Mucosa of descending colon (tissue), 3 donors: ENCODE results near the gene HTD2. TPM values are rescaled to one million over a fixed set of nuclear protein-coding genes. Genes with fewer than 3 reads are reported as not detected.
"Not testable (repeated sequence)": the region's sequence is repeated elsewhere in the genome, so short reads cannot be mapped to it uniquely, and the experiment has no call there.

Experiments used
- ATAC-seq: fragments of 200-7000 bp; cut with Tn5 transposase; one replicate; pipeline ENCODE4 v1.9.1; 2020; ENCODE audit warnings: mild to moderate bottlenecking, moderate library complexity
- DNase-seq, 3 donors: peaks; one replicate each; pipeline ENCODE4 v3.0.0-alpha.2; 2020
- H3K36me3 ChIP-seq: fragments of 200-600 bp; one replicate; pipeline ENCODE4 v1.8.0; 2021; ENCODE audit warnings: low read depth, mild to moderate bottlenecking
- H3K4me1 ChIP-seq: fragments of 200-600 bp; one replicate; pipeline ENCODE4 v1.8.0; 2021; ENCODE audit warnings: low read depth, mild to moderate bottlenecking
- H3K4me3 ChIP-seq: fragments of 200-600 bp; one replicate; pipeline ENCODE4 v1.8.0; 2021; ENCODE audit warnings: mild to moderate bottlenecking
- H3K9me3 ChIP-seq: fragments of 200-600 bp; one replicate; pipeline ENCODE4 v1.8.0; 2021; ENCODE audit warnings: mild to moderate bottlenecking
- CTCF ChIP-seq: fragments of 200-600 bp; IDR thresholded peaks from one replicate; pipeline ENCODE4 v1.8.0; 2022; ENCODE audit warnings: antibody characterized with exemption, mild to moderate bottlenecking
- intact Hi-C, 2 donors: fragments of 100-400 bp; cut with DNase I in 1 of 2; cut with micrococcal nuclease in 1 of 2; formaldehyde crosslinking; loops; one replicate each; pipeline versions ENCODE4 v1.11.0 to v1.11.1; 2022; cut with DNase I, micrococcal nuclease
- total RNA-seq, 3 donors: library from RNA; stranded (reverse); fragmentation: NEBNext Ultra II Directional in 2 of 3; extraction: Animal tissue kit (Norgen Biotek cat#: 25700) in 2 of 3; gene quantifications; one replicate each; pipeline versions ENCODE4 v1.2.1 to v1.2.4, GENCODE V29; 2021 to 2023
- donor health status: DM: no; HTN: no; CAD: no; lungs with moderate emphysema.
- donor health status: DM: no; HTN: no; CAD: no.
- donor health status: DM: no; HTN: yes; CAD: no.

HTD2 gene
- total RNA-seq, 3 donors from 2014 or later, result 9.7 to 13.7 (median 10.9) TPM

- Histone ChIP-seq H3K4me1 (peaks cover 8% of the 10 kb centered on the region), H3K36me3 (no peaks in the 10 kb centered on the region), H3K9me3 (no peaks in the 10 kb centered on the region), H3K4me3 (no peak overlapping the region)
- intact Hi-C loops, result no loop called here
- ATAC-seq (no peak), DNase-seq (no peak)
- TF ChIP-seq CTCF, result no peak
These were observed 32.2 kb upstream of the HTD2 start for GRCh38 chr3:58274027-58274614.

GRCh38 chr3:58281069-58281468, 25.3 kb upstream of the HTD2 start:
- Histone ChIP-seq H3K4me3 (no peak overlapping the region), H3K9me3 (no peaks in the 10 kb centered on the region), H3K36me3 (no peaks in the 10 kb centered on the region), H3K4me1 (no peaks in the 10 kb centered on the region)
- intact Hi-C loops, result no loop called here
- no peak for DNase-seq
- ATAC-seq, result no peak
- no peak for TF ChIP-seq CTCF

GRCh38 chr3:58285334-58285733, 21.0 kb upstream of the HTD2 start:
- Histone ChIP-seq H3K9me3 (no peaks in the 10 kb centered on the region), H3K4me1 (no peaks in the 10 kb centered on the region), H3K36me3 (no peaks in the 10 kb centered on the region), H3K4me3 (no peak overlapping the region)
- DNase-seq, result no peak
- TF ChIP-seq CTCF, result no peak
- no peak for ATAC-seq
- intact Hi-C loops, result no loop called here

- Histone ChIP-seq H3K9me3 (no peaks in the 10 kb centered on the region), H3K36me3 (no peaks in the 10 kb centered on the region), H3K4me1 (no peaks in the 10 kb centered on the region), H3K4me3 (no peak overlapping the region)
- no peak for TF ChIP-seq CTCF
- DNase-seq, result no peak
- no peak for ATAC-seq
- intact Hi-C loops, result no loop called here
These were observed 19.0 kb upstream of the HTD2 start for GRCh38 chr3:58287354-58287753.

- Histone ChIP-seq H3K36me3 (no peaks in the 10 kb centered on the region), H3K9me3 (no peaks in the 10 kb centered on the region), H3K4me1 (no peaks in the 10 kb centered on the region), H3K4me3 (no peak overlapping the region)
- intact Hi-C loops, result no loop called here
- ATAC-seq (no peak), DNase-seq (no peak)
- TF ChIP-seq CTCF, result no peak
These were observed 18.1 kb upstream of the HTD2 start for GRCh38 chr3:58288011-58288728.

- H3K4me1 ChIP-seq, DNase-seq: not testable (repeated sequence)
These were observed 17.2 kb upstream of the HTD2 start for GRCh38 chr3:58288964-58289613.

GRCh38 chr3:58290446-58290845, 15.9 kb upstream of the HTD2 start:
- H3K4me1 ChIP-seq, H3K4me3 ChIP-seq, ATAC-seq, H3K9me3 ChIP-seq, H3K36me3 ChIP-seq, DNase-seq, intact Hi-C loops: not testable (repeated sequence)

More at GRCh38 chr3:58288964-58289613, 17.2 kb upstream of the HTD2 start:
- H3K4me3 ChIP-seq, H3K9me3 ChIP-seq, ATAC-seq, H3K36me3 ChIP-seq, intact Hi-C loops: not testable (repeated sequence)
